ENCODE data around the gene RELN. TPM values are rescaled to one million over a fixed set of nuclear protein-coding genes. Genes with fewer than 3 reads are reported as not detected.
A peak's percentile ranks its signal among the peaks of the same experiment; 100 is the strongest.

Gene RELN
- total RNA-seq, 1 experiment from 2014 or later: 8.0 TPM

GRCh38 chr7:103932389-103932788 is 57.1 kb downstream of the RELN start:
- no peak overlapping the region for H3K4me2 ChIP-seq (ENCODE audit: low read length)
- no peak overlapping the region for H2AFZ ChIP-seq (ENCODE audit: low read length)
- H3K79me2 ChIP-seq (ENCODE audit: low read length): no peaks in the 10 kb centered on the region
- ChIA-PET POLR2A (ENCODE audit: unreplicated experiment) (no interaction called here), CTCF (no interaction called here)
- no peaks in the 10 kb centered on the region for H3K4me1 ChIP-seq (ENCODE audit: insufficient read depth, low read length)
- DNase-seq: no peak
- no TSS peak for BruUV-seq (replicated peaks)
- H3F3A ChIP-seq (ENCODE audit: low read length, unreplicated experiment): no peaks in the 10 kb centered on the region
- H3K27me3 ChIP-seq (ENCODE audit: low read length): no peaks in the 10 kb centered on the region
- no peaks in the 10 kb centered on the region for H4K20me1 ChIP-seq (ENCODE audit: low read length)
- intact Hi-C loops (cut with micrococcal nuclease): no loop called here
- no peaks in the 10 kb centered on the region for H3K9me2 ChIP-seq (replicated peaks; ENCODE audit: low read length)
- H3K9me3 ChIP-seq (ENCODE audit: low read length): no peaks in the 10 kb centered on the region
- H3K36me3 ChIP-seq (ENCODE audit: low read depth, low read length): no peaks in the 10 kb centered on the region
- H3K4me3 ChIP-seq (ENCODE audit: low read length): no peak overlapping the region
- TF ChIP-seq EZH2 (IDR thresholded peaks at IDR 0.05; ENCODE audit: low read length, unreplicated experiment) (no peak), EZH2phosphoT487 (IDR thresholded peaks at IDR 0.05; ENCODE audit: borderline replicate concordance, low read length) (no peak), CTCF (conservative IDR thresholded peaks at IDR 0.05; ENCODE audit: low read depth, low read length) (no peak)
- no peak overlapping the region for H3K27ac ChIP-seq (ENCODE audit: low read length)
- no peak overlapping the region for H3K9ac ChIP-seq (ENCODE audit: low read length)
- no peak for ATAC-seq

- no peaks in the 10 kb centered on the region for H3K36me3 ChIP-seq (ENCODE audit: low read depth, low read length)
- no peak for TF ChIP-seq EZH2phosphoT487 (IDR thresholded peaks at IDR 0.05; ENCODE audit: borderline replicate concordance, low read length)
- TF ChIP-seq EZH2 (IDR thresholded peaks at IDR 0.05; ENCODE audit: low read length, unreplicated experiment): no peak
- no peak for TF ChIP-seq CTCF (conservative IDR thresholded peaks at IDR 0.05; ENCODE audit: low read depth, low read length)
- ChIA-PET POLR2A (ENCODE audit: unreplicated experiment) (interaction anchor here (0.5 kb wide), 1 partner anchor 63 kb away, joined by 3 read pairs; no protein-coding TSS in a partner anchor), CTCF (no interaction called here)
- H3K9ac ChIP-seq (ENCODE audit: low read length): no peak overlapping the region
- no peaks in the 10 kb centered on the region for H3K4me1 ChIP-seq (ENCODE audit: insufficient read depth, low read length)
- no peaks in the 10 kb centered on the region for H3K79me2 ChIP-seq (ENCODE audit: low read length)
- no peaks in the 10 kb centered on the region for H3K9me2 ChIP-seq (replicated peaks; ENCODE audit: low read length)
- no TSS peak for BruUV-seq (replicated peaks)
- H2AFZ ChIP-seq (ENCODE audit: low read length): no peak overlapping the region
- no peaks in the 10 kb centered on the region for H3K27me3 ChIP-seq (ENCODE audit: low read length)
- DNase-seq (peak; percentile 32), ATAC-seq (no peak)
- H4K20me1 ChIP-seq (ENCODE audit: low read length): no peaks in the 10 kb centered on the region
- H3K9me3 ChIP-seq (ENCODE audit: low read length): no peaks in the 10 kb centered on the region
- intact Hi-C loops (cut with micrococcal nuclease): no loop called here
- no peak overlapping the region for H3K4me2 ChIP-seq (ENCODE audit: low read length)
- H3F3A ChIP-seq (ENCODE audit: low read length, unreplicated experiment): no peaks in the 10 kb centered on the region
- H3K4me3 ChIP-seq (ENCODE audit: low read length): no peak overlapping the region
- no peak overlapping the region for H3K27ac ChIP-seq (ENCODE audit: low read length)
Measured at GRCh38 chr7:103929901-103930311, 59.6 kb downstream of the RELN start.

GRCh38 chr7:103928581-103928980 is 60.9 kb downstream of the RELN start:
- Histone ChIP-seq H2AFZ (ENCODE audit: low read length) (no peak overlapping the region), H3K9me2 (replicated peaks; ENCODE audit: low read length) (no peaks in the 10 kb centered on the region), H3K4me2 (ENCODE audit: low read length) (no peak overlapping the region), H3F3A (ENCODE audit: low read length, unreplicated experiment) (no peaks in the 10 kb centered on the region), H3K9me3 (ENCODE audit: low read length) (no peaks in the 10 kb centered on the region), H4K20me1 (ENCODE audit: low read length) (no peaks in the 10 kb centered on the region), H3K9ac (ENCODE audit: low read length) (no peak overlapping the region), H3K79me2 (ENCODE audit: low read length) (no peaks in the 10 kb centered on the region), H3K36me3 (ENCODE audit: low read depth, low read length) (no peaks in the 10 kb centered on the region), H3K27ac (ENCODE audit: low read length) (no peak overlapping the region), H3K4me3 (ENCODE audit: low read length) (no peak overlapping the region), H3K27me3 (ENCODE audit: low read length) (no peaks in the 10 kb centered on the region), H3K4me1 (ENCODE audit: insufficient read depth, low read length) (no peaks in the 10 kb centered on the region)
- TF ChIP-seq EZH2phosphoT487 (IDR thresholded peaks at IDR 0.05; ENCODE audit: borderline replicate concordance, low read length): no peak
- no peak for TF ChIP-seq CTCF (conservative IDR thresholded peaks at IDR 0.05; ENCODE audit: low read depth, low read length)
- TF ChIP-seq EZH2 (IDR thresholded peaks at IDR 0.05; ENCODE audit: low read length, unreplicated experiment): no peak
- ATAC-seq: no peak
- intact Hi-C loops (cut with micrococcal nuclease): no loop called here
- CTCF ChIA-PET: no interaction called here
- DNase-seq: no peak
- POLR2A ChIA-PET (ENCODE audit: unreplicated experiment): interaction anchor here (0.6 kb wide), 1 partner anchor 481 kb away, joined by 3 read pairs; no protein-coding TSS in a partner anchor
- no TSS peak for BruUV-seq (replicated peaks)
